ENCODE measurements around the gene DNAJC21. TPM values are rescaled to one million over a fixed set of nuclear protein-coding genes. Genes with fewer than 3 reads are reported as not detected.

The DNAJC21 gene
- 35.1 and 43.6 TPM in 2 replicates for total RNA-seq

DNA sequence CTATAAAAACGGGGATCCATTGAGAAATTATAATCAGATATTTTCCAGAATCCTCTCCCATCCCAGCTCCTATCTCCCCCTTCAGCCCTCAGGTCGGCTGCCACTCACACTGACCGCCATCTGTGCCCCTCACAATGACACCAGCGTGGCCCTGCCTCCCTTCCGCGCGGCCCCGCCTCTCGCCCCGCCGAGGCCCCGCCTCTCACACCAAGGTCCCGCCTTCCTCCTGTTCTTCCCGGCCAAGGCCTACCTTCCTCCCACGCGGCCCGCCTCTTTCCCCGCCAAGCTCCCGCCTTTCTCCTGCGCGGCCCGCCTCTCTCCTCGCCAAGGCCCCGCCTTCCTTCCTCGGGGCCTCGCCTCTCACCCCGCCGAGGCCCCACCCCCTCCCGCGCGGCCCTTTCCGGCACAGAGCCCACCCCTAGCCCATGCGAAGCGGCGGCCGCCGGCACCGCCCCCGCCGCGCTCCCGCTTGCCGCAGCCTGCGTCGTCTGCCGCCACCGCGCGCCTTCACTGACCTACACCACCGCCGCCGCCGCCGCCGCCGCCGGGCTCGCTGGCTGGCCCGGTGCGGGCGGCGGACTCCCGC is at the start of gene DNAJC21:
TSS of gene DNAJC21 (plus strand) at position 426 of the 586 bp plus-strand sequence. CDS start 261 bp downstream, outside the sequence.

DNA sequence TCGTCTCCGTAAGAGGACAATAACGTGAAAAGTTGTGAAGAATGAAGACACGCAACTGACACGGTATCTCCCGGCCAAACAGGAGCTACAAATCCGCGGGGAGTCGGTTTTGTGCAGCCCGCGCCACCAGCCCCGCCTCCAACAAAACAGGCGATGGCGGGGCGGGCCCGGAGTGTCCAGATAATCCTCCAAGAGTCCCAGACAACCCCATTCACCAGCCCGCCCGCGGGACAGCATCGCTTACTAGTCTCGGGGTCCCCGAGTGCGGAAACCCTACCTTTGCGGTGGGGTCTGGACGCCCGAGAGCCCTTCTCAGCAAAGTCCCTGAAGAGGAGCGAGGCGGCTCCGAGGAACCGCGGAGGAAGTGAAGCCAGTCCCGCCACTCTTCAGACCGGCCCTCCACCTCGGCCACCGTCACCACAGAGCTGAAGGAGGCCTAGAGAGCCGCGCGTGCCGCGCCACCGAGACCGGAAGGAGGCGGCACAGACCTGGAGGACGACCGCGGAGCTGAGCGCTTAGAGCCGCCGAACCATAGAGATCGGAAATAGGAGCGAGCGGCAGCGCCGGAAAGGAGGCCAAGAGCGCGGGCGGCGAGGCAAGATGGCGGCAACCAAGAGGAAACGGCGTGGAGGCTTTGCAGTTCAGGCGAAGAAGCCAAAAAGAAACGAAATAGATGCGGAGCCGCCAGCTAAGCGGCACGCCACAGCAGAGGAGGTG is 14.1 kb upstream of the DNAJC21 start, which contains the start of the genes BRIX1 and RAD1:
TSS of gene BRIX1 (plus strand) at position 573 of the 717 bp plus-strand sequence. CDS start at position 601, 28 bp downstream.
TSS of gene RAD1 (minus strand) at position 366 of the 717 bp plus-strand sequence. CDS start 612 bp downstream, outside the sequence.

Other genes starting within 250 kb of the DNAJC21 start
- gene TTC23L, start 90.4 kb upstream of the DNAJC21 start, total RNA-seq: 0.78 and 1.4 TPM in 2 replicates
- 55.3 and 67.8 TPM in 2 replicates for gene RAD1, start 14.1 kb upstream of the DNAJC21 start, total RNA-seq
- gene BRIX1, start 13.8 kb upstream of the DNAJC21 start, total RNA-seq: 58.3 and 106 TPM in 2 replicates
- gene AGXT2, start 118.4 kb downstream of the DNAJC21 start, total RNA-seq: not detected in 2 replicates

All from articular chondrocyte of knee joint (primary cell).